H9 (cell line): ENCODE results near the gene WBP2. TPM values are rescaled to one million over a fixed set of nuclear protein-coding genes. Genes with fewer than 3 reads are reported as not detected.
A peak's percentile ranks its signal among the peaks of the same experiment; 100 is the strongest.

ENCODE experiments used
- DNase-seq: peaks from one replicate; pipeline ENCODE4 v3.0.0-alpha.2; 2017
- H2AFZ ChIP-seq: one replicate; pipeline ENCODE4 v1.6.1; 2013; ENCODE audit warnings: mild to moderate bottlenecking, low read length, control low read depth, moderate library complexity
- H2AK5ac ChIP-seq: 2 replicates; pipeline ENCODE4 v1.6.1; 2013; ENCODE audit warnings: low read length, control low read depth, mixed read lengths; ENCODE audit not compliant: insufficient read length
- H2BK120ac ChIP-seq: one replicate; pipeline ENCODE4 v1.6.1; 2013; ENCODE audit warnings: low read depth, mild to moderate bottlenecking, low read length, control low read depth, inconsistent platforms; ENCODE audit not compliant: poor library complexity, severe bottlenecking
- H2BK12ac ChIP-seq: 2 replicates; pipeline ENCODE4 v1.6.1; 2013; ENCODE audit warnings: low read length, control low read depth, mixed read lengths, low read depth; ENCODE audit not compliant: insufficient read length
- H2BK15ac ChIP-seq: 2 replicates; pipeline ENCODE4 v1.6.1; 2013; ENCODE audit warnings: low read depth, low read length, control low read depth
- H2BK20ac ChIP-seq: one replicate; pipeline ENCODE4 v1.6.1; 2013; ENCODE audit warnings: low read depth, mild to moderate bottlenecking, low read length, control low read depth, inconsistent platforms; ENCODE audit not compliant: poor library complexity, severe bottlenecking
- H2BK5ac ChIP-seq: 2 replicates; pipeline ENCODE4 v1.6.1; 2013; ENCODE audit warnings: low read length, control low read depth, mixed read lengths; ENCODE audit not compliant: insufficient read length
- H3K14ac ChIP-seq: 2 replicates; pipeline ENCODE4 v1.6.1; 2013; ENCODE audit warnings: low read length, control low read depth; ENCODE audit not compliant: insufficient read depth
- H3K18ac ChIP-seq: 2 replicates; pipeline ENCODE4 v1.6.1; 2013; ENCODE audit warnings: low read depth, mild to moderate bottlenecking, mixed read lengths, low read length, control low read depth; ENCODE audit not compliant: insufficient read length
- H3K23ac ChIP-seq: 2 replicates; pipeline ENCODE4 v1.6.1; 2013; ENCODE audit warnings: low read length, control low read depth, mixed read lengths, low read depth; ENCODE audit not compliant: insufficient read length
- H3K23me2 ChIP-seq: 2 replicates; pipeline ENCODE4 v1.6.1; 2013; ENCODE audit warnings: low read depth, mild to moderate bottlenecking, mixed read lengths, low read length, control low read depth; ENCODE audit not compliant: insufficient read length, poor library complexity, severe bottlenecking
- H3K27ac ChIP-seq: 2 replicates; pipeline ENCODE4 v1.5.1; 2013; ENCODE audit warnings: low read length, control low read depth, mixed read lengths, low read depth; ENCODE audit not compliant: insufficient read length
- H3K27me3 ChIP-seq: 2 replicates; pipeline ENCODE4 v1.6.1; 2013; ENCODE audit warnings: low read length, control low read depth, inconsistent platforms; ENCODE audit not compliant: insufficient read depth
- H3K4ac ChIP-seq: 2 replicates; pipeline ENCODE4 v1.6.1; 2013; ENCODE audit warnings: low read depth, mild to moderate bottlenecking, control low read depth, inconsistent platforms, low read length, moderate library complexity
- H3K4me1 ChIP-seq: 2 replicates; pipeline ENCODE4 v1.6.1; 2013; ENCODE audit warnings: low read length, control low read depth, inconsistent platforms; ENCODE audit not compliant: insufficient read depth
- H3K4me2 ChIP-seq: 2 replicates; pipeline ENCODE4 v1.6.1; 2013; ENCODE audit warnings: low read length, control low read depth, mixed read lengths; ENCODE audit not compliant: insufficient read length, insufficient read depth
- H3K56ac ChIP-seq: 2 replicates; pipeline ENCODE4 v1.6.1; 2013; ENCODE audit warnings: low read depth, mild to moderate bottlenecking, mixed read lengths, low read length, control low read depth; ENCODE audit not compliant: insufficient read length
- H3K79me1 ChIP-seq: 2 replicates; pipeline ENCODE4 v1.6.1; 2013; ENCODE audit warnings: low read depth, mild to moderate bottlenecking, moderate library complexity, low read length, control low read depth, inconsistent platforms; ENCODE audit not compliant: insufficient read depth, poor library complexity, severe bottlenecking
- H3K79me2 ChIP-seq: 2 replicates; pipeline ENCODE4 v1.6.1; 2013; ENCODE audit warnings: low read length, control low read depth, inconsistent platforms; ENCODE audit not compliant: insufficient read depth
- H3K9ac ChIP-seq: 2 replicates; pipeline ENCODE4 v1.6.1; 2013; ENCODE audit warnings: low read length, control low read depth, mixed read lengths; ENCODE audit not compliant: insufficient read length; ENCODE audit errors: extremely low read depth
- H3K9me3 ChIP-seq: one replicate; pipeline ENCODE4 v1.6.1; 2013; ENCODE audit warnings: low read depth, low read length, inconsistent platforms; ENCODE audit not compliant: control insufficient read depth
- H3T11ph ChIP-seq: one replicate; pipeline ENCODE4 v1.6.1; 2013; ENCODE audit warnings: mild to moderate bottlenecking, low read length, control low read depth, inconsistent platforms
- H4K20me1 ChIP-seq: one replicate; pipeline ENCODE4 v1.6.1; 2013; ENCODE audit not compliant: control insufficient read depth, insufficient read length, insufficient read depth
- H4K5ac ChIP-seq: 2 replicates; pipeline ENCODE4 v1.6.1; 2013; ENCODE audit warnings: low read depth, mild to moderate bottlenecking, mixed read lengths, low read length, control low read depth; ENCODE audit not compliant: insufficient read length
- H4K8ac ChIP-seq: replicated peaks from 2 replicates; pipeline ENCODE4 v1.6.1; 2013; ENCODE audit warnings: low read length, control low read depth, mixed read lengths, low read depth; ENCODE audit not compliant: insufficient read length
- H4K91ac ChIP-seq: 2 replicates; pipeline ENCODE4 v1.6.1; 2013; ENCODE audit warnings: low read depth, mild to moderate bottlenecking, moderate library complexity, mixed read lengths, low read length, control low read depth; ENCODE audit not compliant: insufficient read length
- H3K27ac Mint-ChIP-seq, 3 experiments: 2 replicates in 2 of 3; 3 replicates in 1 of 3; pipeline ENCODE4 v1.8.0; 2020 to 2021; ENCODE audit warnings: mixed read lengths in 3 of 3, mild to moderate bottlenecking in 1 of 3, moderate library complexity in 1 of 3
- H3K27me3 Mint-ChIP-seq: 2 replicates; pipeline ENCODE4 v1.8.0; 2021; ENCODE audit warnings: low read depth, mild to moderate bottlenecking, moderate library complexity, mixed read lengths
- H3K36me3 Mint-ChIP-seq, 3 experiments: 2 replicates in 2 of 3; 3 replicates in 1 of 3; pipeline ENCODE4 v1.8.0; 2020 to 2021; ENCODE audit warnings: low read depth in 3 of 3, mixed read lengths in 3 of 3; ENCODE audit not compliant: insufficient read depth in 1 of 3
- H3K4me1 Mint-ChIP-seq, 2 experiments: 2 replicates each; pipeline ENCODE4 v1.8.0; 2020; ENCODE audit warnings: mixed read lengths in 2 of 2
- H3K4me3 Mint-ChIP-seq, 2 experiments: 2 replicates in 1 of 2; 3 replicates in 1 of 2; pipeline ENCODE4 v1.8.0; 2020 to 2021; ENCODE audit warnings: mild to moderate bottlenecking in 2 of 2, mixed read lengths in 2 of 2, moderate library complexity in 1 of 2
- H3K9me3 Mint-ChIP-seq, 2 experiments: 2 replicates in 1 of 2; 3 replicates in 1 of 2; pipeline ENCODE4 v1.8.0; 2020; ENCODE audit warnings: mild to moderate bottlenecking in 2 of 2, mixed read lengths in 2 of 2, moderate library complexity in 1 of 2
- CTCF ChIP-seq: fragments of 200-600 bp; sonication (generic); conservative IDR thresholded peaks from 3 replicates; pipeline ENCODE4 v1.8.0; 2021; ENCODE audit warnings: antibody characterized with exemption, mild to moderate bottlenecking
- WGBS: extraction: QIAGEN DNeasy Blood & Tissue Kit; methylation state at CpG from one replicate; pipeline ENCODE4 v1.1.7; 2013; ENCODE audit warnings: missing lambda C conversion rate, low lambda C conversion rate, mixed read lengths; ENCODE audit not compliant: insufficient read length; ENCODE audit errors: extremely low coverage; 5-methylcytosine and 5-hydroxymethylcytosine counted together
- total RNA-seq: library from RNA; stranded (reverse); gene quantifications from 2 replicates; pipeline ENCODE4 v1.2.1, GENCODE V29; 2021

WBP2 gene
- total RNA-seq, 1 experiment from 2014 or later: 63.2 TPM

- no peaks in the 10 kb centered on the region for H4K20me1 ChIP-seq
- no peak overlapping the region for H3K23ac ChIP-seq
- H3K56ac ChIP-seq: no peak overlapping the region
- TF ChIP-seq CTCF: no peak
- H2BK12ac ChIP-seq: no peak overlapping the region
- no peak overlapping the region for H4K8ac ChIP-seq
- no peak overlapping the region for H2BK5ac ChIP-seq
- no peak overlapping the region for H3K9ac ChIP-seq
- Mint-ChIP-seq H3K36me3 (no peaks in the 10 kb centered on the region), H3K4me3 (no peak overlapping the region), H3K4me1 (peaks cover 6 to 18% of the 10 kb centered on the region in 2 experiments), H3K9me3 (no peaks in the 10 kb centered on the region), H3K27me3 (no peaks in the 10 kb centered on the region), H3K27ac (peak overlapping the region in 1 of 3 experiments; percentile 36; a peak in 1 of 7 replicates)
- H3T11ph ChIP-seq: no peak overlapping the region
- H2AFZ ChIP-seq: no peak overlapping the region
- H3K27me3 ChIP-seq: no peaks in the 10 kb centered on the region
- no peak overlapping the region for H2BK15ac ChIP-seq
- no peak overlapping the region for H2AK5ac ChIP-seq
- H3K79me1 ChIP-seq: no peaks in the 10 kb centered on the region
- H4K5ac ChIP-seq: no peak overlapping the region
- no peak overlapping the region for H2BK20ac ChIP-seq
- H3K18ac ChIP-seq: no peak overlapping the region
- H3K4ac ChIP-seq: no peak overlapping the region
- no peak overlapping the region; the same call in 1 of the 2 replicates for H3K14ac ChIP-seq
- H3K79me2 ChIP-seq: no peaks in the 10 kb centered on the region
- DNase-seq: no peak
- no peak overlapping the region for H4K91ac ChIP-seq
- no peak overlapping the region for H3K27ac ChIP-seq
- WGBS: no CpG with 5 or more reads among the region's 7 CpGs
- no peak overlapping the region for H2BK120ac ChIP-seq
- H3K23me2 ChIP-seq: no peaks in the 10 kb centered on the region
- H3K4me2 ChIP-seq: no peak overlapping the region
- 0 out of 2 replicates have a peak, but pooled peaks cover 5% of the 10 kb centered on the region for H3K4me1 ChIP-seq
- H3K9me3 ChIP-seq: no peaks in the 10 kb centered on the region
These were observed 17.2 kb downstream of the WBP2 start for GRCh38 chr17:75837899-75838298.
